Measurements from ENCODE around the gene DOK3.
"Not testable (repeated sequence)": the region's sequence is repeated elsewhere in the genome, so short reads cannot be mapped to it uniquely, and the experiment has no call there.

Gene DOK3

DNA sequence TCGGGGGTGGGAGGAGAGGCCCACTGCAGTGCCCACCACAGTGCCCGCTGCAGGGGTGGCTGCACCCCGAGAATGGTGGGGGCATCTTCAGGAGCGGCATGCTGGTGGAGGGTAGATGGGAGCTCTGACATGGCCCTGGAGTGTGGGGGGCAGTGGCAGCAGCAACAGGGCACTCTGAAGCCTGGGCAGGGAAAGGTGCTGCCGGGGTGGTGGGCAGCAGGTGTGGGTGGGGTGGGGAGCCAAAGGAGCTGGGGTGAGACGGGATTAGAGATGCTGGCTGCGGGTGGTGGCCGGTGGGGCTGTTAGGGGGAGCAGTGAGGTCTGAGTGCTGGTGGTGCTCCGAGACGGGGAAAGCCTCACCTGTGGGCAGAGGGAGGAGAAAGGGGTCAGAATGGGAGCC is 26.8 kb upstream of the DOK3 start:
- no peaks in the 10 kb centered on the region for H4K20me1 ChIP-seq (ENCODE audit: low read depth, low read length)
- H3K4me2 ChIP-seq (ENCODE audit: low read depth, low read length, poor library complexity, severe bottlenecking): no peak overlapping the region
- no peaks in the 10 kb centered on the region for H3K9me2 ChIP-seq (replicated peaks; ENCODE audit: insufficient read depth, low read length)
- no peak overlapping the region for H3K4me3 ChIP-seq (ENCODE audit: insufficient read depth, low read length, poor library complexity, severe bottlenecking)
- H3K36me3 ChIP-seq (ENCODE audit: low read length): peaks cover 17% of the 10 kb centered on the region
- no peak overlapping the region for H2AFZ ChIP-seq (ENCODE audit: low read depth, low read length, severe bottlenecking)
- peaks cover 24% of the 10 kb centered on the region; the same call in 1 of the 2 replicates for H3K79me2 ChIP-seq (ENCODE audit: insufficient read depth, low read length)
- H3F3A ChIP-seq (ENCODE audit: insufficient read depth): no peaks in the 10 kb centered on the region
- H3K27me3 ChIP-seq (ENCODE audit: low read length): no peaks in the 10 kb centered on the region
- H3K27ac ChIP-seq (ENCODE audit: low read depth, low read length): no peak overlapping the region
- H3K9ac ChIP-seq (ENCODE audit: low read length): no peak overlapping the region
- no peak for TF ChIP-seq EZH2phosphoT487 (conservative IDR thresholded peaks at IDR 0.05; ENCODE audit: low read length)
- no peak for TF ChIP-seq CTCF (IDR thresholded peaks at IDR 0.05; ENCODE audit: insufficient read depth, low read length, poor library complexity, severe bottlenecking)
- H3K9me3 ChIP-seq (ENCODE audit: insufficient read depth, low read length): no peaks in the 10 kb centered on the region

DNA sequence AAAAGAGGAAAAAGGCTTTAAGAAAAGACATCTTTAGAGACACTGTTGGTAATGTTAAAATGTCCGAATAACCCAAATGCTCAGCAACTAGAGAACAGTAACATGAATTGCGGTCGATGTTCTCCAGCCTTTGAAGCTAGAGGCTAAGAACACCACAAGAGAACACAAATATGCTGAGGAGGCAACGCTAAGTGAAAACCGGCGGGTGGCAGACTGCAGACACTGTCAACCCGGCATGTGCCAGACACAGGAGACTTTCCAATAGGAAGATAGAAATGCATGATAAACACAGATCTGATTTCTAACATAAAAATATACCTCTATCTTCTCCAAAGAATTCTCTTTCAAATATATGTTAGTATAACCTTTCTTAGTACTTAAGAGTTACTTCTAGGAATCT is 25.5 kb upstream of the DOK3 start:
- no peaks in the 10 kb centered on the region for H3F3A ChIP-seq (ENCODE audit: insufficient read depth)
- H3K4me3 ChIP-seq (ENCODE audit: insufficient read depth, low read length, poor library complexity, severe bottlenecking): no peak overlapping the region
- H2AFZ ChIP-seq (ENCODE audit: low read depth, low read length, severe bottlenecking): no peak overlapping the region
- no peak overlapping the region for H3K27ac ChIP-seq (ENCODE audit: low read depth, low read length)
- no peak overlapping the region for H3K4me2 ChIP-seq (ENCODE audit: low read depth, low read length, poor library complexity, severe bottlenecking)
- H3K27me3 ChIP-seq (ENCODE audit: low read length): no peaks in the 10 kb centered on the region
- no peaks in the 10 kb centered on the region for H3K9me3 ChIP-seq (ENCODE audit: insufficient read depth, low read length)
- peaks cover 17% of the 10 kb centered on the region for H3K36me3 ChIP-seq (ENCODE audit: low read length)
- no peak for TF ChIP-seq EZH2phosphoT487 (conservative IDR thresholded peaks at IDR 0.05; ENCODE audit: low read length)
- H3K9me2 ChIP-seq (replicated peaks; ENCODE audit: insufficient read depth, low read length): no peaks in the 10 kb centered on the region
- no peak overlapping the region for H3K9ac ChIP-seq (ENCODE audit: low read length)
- H4K20me1 ChIP-seq (ENCODE audit: low read depth, low read length): no peaks in the 10 kb centered on the region
- peaks cover 12% of the 10 kb centered on the region; the same call in 1 of the 2 replicates for H3K79me2 ChIP-seq (ENCODE audit: insufficient read depth, low read length)

- H4K20me1 ChIP-seq (ENCODE audit: low read depth, low read length); H3K9ac ChIP-seq (ENCODE audit: low read length); H3K4me3 ChIP-seq (ENCODE audit: insufficient read depth, low read length, poor library complexity, severe bottlenecking); H3F3A ChIP-seq (ENCODE audit: insufficient read depth); H2AFZ ChIP-seq (ENCODE audit: low read depth, low read length, severe bottlenecking); H3K27me3 ChIP-seq (ENCODE audit: low read length); H3K79me2 ChIP-seq (ENCODE audit: insufficient read depth, low read length); H3K4me2 ChIP-seq (ENCODE audit: low read depth, low read length, poor library complexity, severe bottlenecking); H3K9me2 ChIP-seq (replicated peaks; ENCODE audit: insufficient read depth, low read length); H3K27ac ChIP-seq (ENCODE audit: low read depth, low read length); H3K9me3 ChIP-seq (ENCODE audit: insufficient read depth, low read length): not testable (repeated sequence)
- peaks cover 17% of the 10 kb centered on the region for H3K36me3 ChIP-seq (ENCODE audit: low read length)
These were observed 24.8 kb upstream of the DOK3 start for GRCh38 chr5:177534433-177534832.

DNA sequence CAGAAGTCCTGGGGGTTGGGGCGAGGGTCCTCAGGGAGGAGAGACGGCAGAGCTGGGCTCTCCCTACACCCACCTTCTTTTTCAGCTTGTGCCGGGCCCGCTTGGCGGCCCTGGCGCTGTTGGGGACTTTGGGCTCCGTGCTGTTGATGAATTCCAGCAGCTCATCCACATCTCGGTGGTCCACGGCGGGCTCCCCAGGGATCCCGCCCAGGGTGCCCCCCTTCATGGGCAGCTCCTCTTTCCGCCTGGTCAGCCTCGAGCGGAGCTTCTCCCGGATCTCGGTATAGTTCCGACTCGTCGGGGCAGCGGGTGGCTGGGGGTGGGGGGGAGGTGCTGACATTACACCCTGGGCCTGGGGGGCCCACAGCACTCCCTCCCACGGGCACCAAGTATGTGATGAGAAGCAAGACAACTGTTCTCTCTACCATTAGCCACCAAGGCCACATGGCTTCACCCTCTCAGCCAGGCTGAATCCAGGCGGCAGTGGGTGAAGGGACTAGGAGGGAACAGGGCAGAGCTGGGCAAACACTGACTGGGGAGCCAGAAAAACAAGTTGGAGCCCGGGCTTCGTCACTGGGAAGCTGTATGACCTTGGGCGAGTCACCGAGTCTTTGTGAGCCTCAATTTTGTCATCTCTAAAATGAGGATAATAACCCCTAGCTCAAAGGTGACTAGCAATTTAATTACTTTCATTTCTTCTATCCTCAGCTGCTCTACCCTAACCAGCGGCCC is 21.7 kb upstream of the DOK3 start:
- no peak overlapping the region for H3K9ac ChIP-seq (ENCODE audit: low read length)
- H3K36me3 ChIP-seq (ENCODE audit: low read length): peaks cover 11% of the 10 kb centered on the region
- H3K79me2 ChIP-seq (ENCODE audit: insufficient read depth, low read length): peaks cover 5% of the 10 kb centered on the region; the same call in 1 of the 2 replicates
- H3K27ac ChIP-seq (ENCODE audit: low read depth, low read length): no peak overlapping the region
- no peaks in the 10 kb centered on the region for H4K20me1 ChIP-seq (ENCODE audit: low read depth, low read length)
- no peak overlapping the region for H3K4me2 ChIP-seq (ENCODE audit: low read depth, low read length, poor library complexity, severe bottlenecking)
- no peaks in the 10 kb centered on the region for H3F3A ChIP-seq (ENCODE audit: insufficient read depth)
- no peaks in the 10 kb centered on the region for H3K9me2 ChIP-seq (replicated peaks; ENCODE audit: insufficient read depth, low read length)
- no peaks in the 10 kb centered on the region for H3K27me3 ChIP-seq (ENCODE audit: low read length)
- H3K9me3 ChIP-seq (ENCODE audit: insufficient read depth, low read length): no peaks in the 10 kb centered on the region
- H3K4me3 ChIP-seq (ENCODE audit: insufficient read depth, low read length, poor library complexity, severe bottlenecking): no peak overlapping the region
- no peak overlapping the region for H2AFZ ChIP-seq (ENCODE audit: low read depth, low read length, severe bottlenecking)
- TF ChIP-seq EZH2phosphoT487 (conservative IDR thresholded peaks at IDR 0.05; ENCODE audit: low read length): no peak
- no peak for TF ChIP-seq CTCF (IDR thresholded peaks at IDR 0.05; ENCODE audit: insufficient read depth, low read length, poor library complexity, severe bottlenecking)

Data from SU-DHL-6 (cell line).